ENCODE data around the gene ACIN1. TPM values are rescaled to one million over a fixed set of nuclear protein-coding genes. Genes with fewer than 3 reads are reported as not detected.

ACIN1 gene
- total and polyA plus RNA-seq, 2 of the 13 experiments (the other 11 are each of a cell fraction or from before 2014, with no cell fraction given) = 165 to 183 TPM

DNA sequence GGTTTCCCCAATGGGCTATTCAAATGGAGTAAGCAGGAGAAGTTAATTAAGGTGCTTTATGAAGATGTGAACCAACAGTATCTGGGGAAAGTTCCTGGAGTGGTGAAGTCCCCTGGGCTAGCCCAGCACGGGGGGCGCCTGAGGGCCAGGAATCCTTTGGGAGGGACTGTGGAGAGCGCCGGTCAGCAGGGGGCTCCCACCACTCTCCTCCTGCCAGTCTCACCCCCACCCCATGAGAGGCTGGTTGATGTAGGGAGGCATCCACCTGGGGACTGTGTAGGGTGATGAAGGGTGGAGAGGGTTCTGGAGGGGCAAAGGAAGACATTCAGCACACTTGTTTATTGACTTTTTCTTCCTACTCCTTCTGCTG, 19.7 kb upstream of the ACIN1 start (continued):
- TF ChIP-seq ZNF747 (CRISPR knock-in tag; IDR thresholded peaks at IDR 0.05; ENCODE audit: borderline replicate concordance) = no peak
- TF ChIP-seq, protein P1, sequence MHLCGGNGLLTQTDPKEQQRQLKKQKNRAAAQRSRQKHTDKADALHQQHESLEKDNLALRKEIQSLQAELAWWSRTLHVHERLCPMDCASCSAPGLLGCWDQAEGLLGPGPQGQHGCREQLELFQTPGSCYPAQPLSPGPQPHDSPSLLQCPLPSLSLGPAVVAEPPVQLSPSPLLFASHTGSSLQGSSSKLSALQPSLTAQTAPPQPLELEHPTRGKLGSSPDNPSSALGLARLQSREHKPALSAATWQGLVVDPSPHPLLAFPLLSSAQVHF (CRISPR knock-in tag; IDR thresholded peaks at IDR 0.05) = 0 out of 2 replicates have a peak, but pooled peaks have one; percentile 29

DNA sequence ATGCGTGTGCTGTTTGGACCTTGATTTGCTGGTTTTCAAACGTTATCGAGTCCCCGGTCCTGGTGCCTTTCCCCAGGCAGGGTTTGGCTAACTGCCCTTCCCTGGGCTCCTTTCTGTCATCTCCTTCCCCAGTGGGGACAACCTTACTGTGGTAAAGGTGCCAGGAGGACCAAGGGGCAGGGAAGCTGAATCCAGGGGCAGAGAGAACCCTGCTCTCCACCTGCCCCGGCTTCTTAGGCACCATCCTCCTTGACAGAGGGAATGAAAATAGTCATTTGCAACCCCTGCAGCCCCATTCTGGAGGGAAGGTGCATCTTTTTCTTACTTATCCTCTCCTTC, 19.2 kb upstream of the ACIN1 start:
- intact Hi-C loops (cut with micrococcal nuclease; ENCODE audit: unreplicated experiment) = no loop called here
- Histone ChIP-seq H3K27ac (ENCODE audit: extremely low read length, insufficient read depth, low read length) (no peak overlapping the region), H3K9me3 (ENCODE audit: low read length) (no peaks in the 10 kb centered on the region), H3K79me2 (ENCODE audit: insufficient read depth, low read length) (no peaks in the 10 kb centered on the region), H3K9ac (ENCODE audit: insufficient read depth, low read depth, low read length) (no peak overlapping the region), H3K27me3 (ENCODE audit: control insufficient read depth in 1 of 2, insufficient read depth in 2 of 2, low read length in 2 of 2) (peaks cover 49 to 94% of the 10 kb centered on the region in 2 experiments), H3K4me3 (replicated peaks in 1 of 3; ENCODE audit: insufficient read depth in 1 of 3, low read depth in 2 of 3, low read length in 3 of 3) (peak overlapping the region in 2 of 3 experiments; percentile 4 to 42; a peak in 2 of 6 replicates), H4K20me1 (ENCODE audit: insufficient read depth, low read length) (no peaks in the 10 kb centered on the region), H2AFZ (ENCODE audit: low read length) (peak overlapping the region; percentile 59), H3K4me1 (ENCODE audit: insufficient read depth, low read length) (peaks cover 38% of the 10 kb centered on the region), H3K4me2 (ENCODE audit: low read depth, low read length) (peak overlapping the region; percentile 64), H3K36me3 (replicated peaks in 1 of 2; ENCODE audit: control insufficient read depth in 1 of 2, insufficient read depth in 2 of 2, low read length in 2 of 2) (no peaks in the 10 kb centered on the region)
- BruUV-seq (replicated peaks) = no TSS peak
- ATAC-seq (peak; percentile 7), DNase-seq (ENCODE audit: low spot score) (no peak), FAIRE-seq (no peak)
- in situ Hi-C loops (cut with HindIII; ENCODE audit: extremely low pct_ligation_motif_present, low pct_unique_long_range_greater_than_20kb) = no loop called here
- ChIA-PET POLR2A (interaction anchor here (1.0 to 6.6 kb wide), 4 partner anchors 16 to 207 kb away, joined by 3 to 66 read pairs (median 6); partner anchors contain the start of genes ACIN1, C14orf119 and PABPN1), CTCF (ENCODE audit: low intra/inter-chr PET ratio, low total read pairs) (no interaction called here)
- under 1% methylated on average over 5 of the region's 5 CpGs for WGBS (ENCODE audit: low lambda C conversion rate)
- TF ChIP-seq MLLT10 (CRISPR knock-in tag; IDR thresholded peaks at IDR 0.05) (no peak), HNF4A (CRISPR knock-in tag; IDR thresholded peaks at IDR 0.05) (0 out of 2 replicates have a peak, but pooled peaks have one; percentile 8), HDAC2 (CRISPR knock-in tag; IDR thresholded peaks at IDR 0.05) (no peak), JUN (CRISPR knock-in tag; IDR thresholded peaks at IDR 0.05) (no peak), ZNF605 (CRISPR knock-in tag; IDR thresholded peaks at IDR 0.05) (peak; percentile 51; the same call in 1 of the 2 replicates), NRL (CRISPR knock-in tag; IDR thresholded peaks at IDR 0.05; ENCODE audit: borderline replicate concordance) (0 out of 2 replicates have a peak, but pooled peaks have one; percentile 7), ZNF75D (CRISPR knock-in tag; IDR thresholded peaks at IDR 0.05; ENCODE audit: borderline replicate concordance) (0 out of 2 replicates have a peak, but pooled peaks have one; percentile 30), TBX2 (CRISPR knock-in tag; IDR thresholded peaks at IDR 0.05; ENCODE audit: borderline replicate concordance) (0 out of 2 replicates have a peak, but pooled peaks have one; percentile 5), ESRRA (CRISPR knock-in tag; IDR thresholded peaks at IDR 0.05; ENCODE audit: low read depth) (0 out of 2 replicates have a peak, but pooled peaks have one; percentile 16)
- TF ChIP-seq, protein P2, sequence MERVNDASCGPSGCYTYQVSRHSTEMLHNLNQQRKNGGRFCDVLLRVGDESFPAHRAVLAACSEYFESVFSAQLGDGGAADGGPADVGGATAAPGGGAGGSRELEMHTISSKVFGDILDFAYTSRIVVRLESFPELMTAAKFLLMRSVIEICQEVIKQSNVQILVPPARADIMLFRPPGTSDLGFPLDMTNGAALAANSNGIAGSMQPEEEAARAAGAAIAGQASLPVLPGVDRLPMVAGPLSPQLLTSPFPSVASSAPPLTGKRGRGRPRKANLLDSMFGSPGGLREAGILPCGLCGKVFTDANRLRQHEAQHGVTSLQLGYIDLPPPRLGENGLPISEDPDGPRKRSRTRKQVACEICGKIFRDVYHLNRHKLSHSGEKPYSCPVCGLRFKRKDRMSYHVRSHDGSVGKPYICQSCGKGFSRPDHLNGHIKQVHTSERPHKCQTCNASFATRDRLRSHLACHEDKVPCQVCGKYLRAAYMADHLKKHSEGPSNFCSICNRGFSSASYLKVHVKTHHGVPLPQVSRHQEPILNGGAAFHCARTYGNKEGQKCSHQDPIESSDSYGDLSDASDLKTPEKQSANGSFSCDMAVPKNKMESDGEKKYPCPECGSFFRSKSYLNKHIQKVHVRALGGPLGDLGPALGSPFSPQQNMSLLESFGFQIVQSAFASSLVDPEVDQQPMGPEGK (CRISPR knock-in tag; IDR thresholded peaks at IDR 0.05) = no peak

Measured in HepG2 (cell line).